Stimulated activated CD4-positive, alpha-beta T cell treated with anti-CD3 and anti-CD28 coated beads, Interleukin-4, amount 100 ng/mL, for 48 hours (primary cell): ENCODE measurements around the gene BICC1.
"Not testable (repeated sequence)": the region's sequence is repeated elsewhere in the genome, so short reads cannot be mapped to it uniquely, and the experiment has no call there.

Experiments used
- DNase-seq, 2 donors: peaks; one replicate each; pipeline ENCODE4 v3.0.0-alpha.2; 2020; ENCODE audit warnings: low read depth in 2 of 2

The BICC1 gene

DNA sequence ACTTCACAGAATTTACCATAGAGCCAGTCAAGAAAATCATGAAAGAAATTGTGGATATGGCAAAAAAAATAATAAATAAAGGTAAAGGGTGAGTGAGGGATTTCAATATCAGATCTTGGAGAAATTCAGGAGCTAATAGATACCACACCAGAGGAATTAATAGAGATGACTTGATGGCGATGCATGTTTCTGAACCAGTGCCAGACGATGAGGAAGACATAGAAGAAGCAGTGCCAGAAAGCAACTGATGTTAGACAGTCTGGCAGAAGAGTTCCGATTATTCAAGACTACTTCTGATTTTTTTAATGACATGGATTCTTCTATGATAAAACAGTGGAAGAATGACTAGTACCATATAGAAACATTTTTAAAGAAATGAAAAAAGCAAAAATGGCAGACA, 314.7 kb downstream of the BICC1 start:
- DNase-seq = no peak

DNA sequence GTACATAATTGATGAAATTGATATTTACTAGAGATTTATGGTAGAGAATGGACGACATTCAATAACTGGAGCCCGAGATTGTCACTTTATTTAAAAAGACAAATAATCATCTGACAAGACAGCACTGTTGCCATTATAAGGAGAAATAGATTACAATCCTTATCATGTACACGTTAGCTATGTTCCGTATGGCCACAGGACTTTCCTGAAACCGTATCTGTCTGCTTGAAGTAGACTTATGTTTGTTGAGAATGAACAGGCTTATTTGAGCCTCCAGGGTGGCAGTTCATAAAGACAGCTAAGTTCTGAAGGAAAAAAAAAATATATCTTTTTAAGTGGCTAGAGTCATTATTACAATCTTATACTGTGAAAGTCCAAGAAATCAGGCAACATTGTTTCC, 317.2 kb downstream of the BICC1 start:
- DNase-seq = no peak

DNA sequence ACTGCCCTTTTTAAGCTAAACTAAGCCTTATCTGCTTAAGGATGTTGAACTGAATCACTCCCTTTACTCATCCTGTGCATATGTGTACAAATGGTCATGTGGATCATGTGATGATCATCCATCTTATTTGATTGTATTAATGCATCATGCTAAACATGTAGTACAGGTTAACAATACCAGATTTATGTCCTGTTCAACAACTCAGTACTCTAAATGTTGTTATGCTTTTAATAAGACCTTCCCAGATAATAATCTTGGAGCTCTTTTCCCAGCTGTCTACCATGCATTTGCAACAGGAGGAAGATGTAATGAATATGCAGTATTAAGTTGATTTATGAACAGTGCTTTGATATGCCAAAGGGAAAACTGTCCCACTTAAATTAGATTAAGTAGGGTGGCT, 318.0 kb downstream of the BICC1 start:
- no peak for DNase-seq

DNA sequence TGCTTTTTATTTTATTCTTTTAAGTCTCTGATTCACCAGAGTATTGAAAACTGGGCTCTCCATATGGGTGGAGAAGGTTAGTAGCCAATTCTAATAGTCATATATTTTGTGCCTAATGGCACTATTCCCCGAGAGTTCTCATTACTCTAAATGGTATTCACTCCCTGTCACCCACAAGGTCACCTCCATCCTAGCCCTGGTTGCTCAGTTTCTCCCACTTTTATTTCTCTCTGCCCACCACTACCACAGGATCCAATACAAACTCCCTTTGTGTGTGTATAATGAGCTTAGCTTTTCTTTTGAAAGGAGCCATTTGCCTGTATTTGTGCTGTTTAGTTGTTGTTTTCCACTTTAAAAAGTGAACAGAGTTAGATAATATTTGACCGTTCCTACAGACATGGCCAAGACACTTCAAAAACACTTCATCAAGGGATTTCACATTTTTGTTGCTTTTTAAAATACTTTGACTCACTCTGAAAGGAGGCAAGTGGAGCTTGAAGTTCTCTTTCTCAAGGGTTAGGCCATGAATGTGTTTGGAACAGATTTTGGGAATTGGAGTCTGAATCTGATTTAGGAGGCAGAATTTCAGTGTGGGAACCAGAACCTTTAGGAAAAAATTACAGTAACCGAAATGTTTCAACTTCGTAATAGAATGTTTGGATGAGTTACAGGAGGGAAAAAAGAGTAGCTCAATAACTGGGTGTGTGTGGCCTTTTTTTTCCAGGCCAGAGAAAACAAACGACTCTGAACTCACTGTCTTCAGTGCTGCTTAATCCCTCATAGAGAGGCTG, 321.3 kb downstream of the BICC1 start:
- DNase-seq = no peak

DNA sequence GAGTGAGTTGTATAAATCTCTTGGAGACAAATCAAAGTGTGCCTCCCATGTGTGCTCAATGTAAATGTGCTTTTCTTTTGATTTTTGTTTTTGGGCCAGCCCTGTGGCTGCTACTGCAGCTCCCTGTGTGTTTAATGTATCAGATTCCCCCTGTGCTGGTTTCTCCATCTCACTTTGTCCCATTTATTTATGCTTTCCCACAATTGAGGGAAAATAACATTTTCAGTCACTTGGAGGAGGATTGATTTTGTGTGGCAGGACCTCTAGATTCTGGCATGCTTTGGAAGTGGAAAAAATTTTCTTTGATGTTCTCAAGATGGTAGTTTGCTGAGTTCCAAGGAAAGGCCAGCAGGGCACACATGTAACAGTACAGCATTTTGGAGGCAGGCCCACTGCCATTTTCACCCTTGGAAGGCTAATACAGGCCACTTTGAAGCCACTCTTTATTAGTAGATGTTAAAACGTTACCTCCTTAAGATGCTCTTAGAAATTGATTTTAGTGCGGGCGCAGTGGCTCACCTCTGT, 323.6 kb downstream of the BICC1 start:
- no peak for DNase-seq

DNA sequence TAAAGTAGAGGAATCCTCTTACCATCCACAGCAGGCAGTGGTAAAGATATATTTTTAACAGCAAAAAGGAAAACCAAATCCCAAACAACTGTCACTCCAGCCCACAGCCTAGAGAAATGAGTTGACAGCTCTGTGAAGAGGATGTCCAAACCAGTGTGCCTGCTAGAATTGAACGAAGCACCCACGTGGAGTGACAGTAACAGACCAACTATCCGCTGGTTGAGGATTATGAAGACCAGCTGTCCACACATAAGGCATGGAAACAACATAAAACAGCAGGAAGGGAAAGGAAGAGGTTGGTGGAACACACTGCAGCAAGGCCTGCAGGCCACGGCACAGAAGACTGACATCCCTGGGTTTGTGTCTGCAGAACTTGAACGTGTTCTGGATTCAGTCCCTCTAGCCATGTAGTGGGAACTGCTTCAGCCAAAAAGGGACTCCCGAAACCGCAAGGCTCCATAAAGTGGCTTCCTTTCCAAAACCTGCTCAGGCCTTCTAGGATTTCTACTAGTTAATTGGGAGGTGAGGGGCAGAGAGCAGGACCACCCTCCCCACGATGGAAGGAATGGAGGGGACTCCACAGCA, 324.4 kb downstream of the BICC1 start:
- no peak for DNase-seq

DNA sequence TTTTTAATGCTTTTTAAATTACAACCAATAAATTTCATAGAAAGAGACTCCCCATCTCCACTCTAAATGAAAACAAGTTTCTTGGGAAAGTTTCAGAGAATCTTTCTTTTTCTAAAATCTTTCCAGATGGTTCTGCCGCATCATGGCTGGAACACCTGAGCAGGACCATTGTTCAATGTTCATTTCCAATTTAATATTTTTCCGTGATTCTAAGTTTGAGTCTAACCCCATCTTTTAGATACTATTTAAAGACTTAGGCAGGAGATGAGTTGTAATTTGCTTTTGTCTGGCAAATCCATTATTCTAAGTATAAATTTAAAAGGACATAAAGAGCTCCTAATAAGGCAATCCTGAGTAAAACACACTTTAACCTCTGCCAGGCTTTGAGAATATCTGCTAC, 325.2 kb downstream of the BICC1 start:
- DNase-seq = no peak

DNA sequence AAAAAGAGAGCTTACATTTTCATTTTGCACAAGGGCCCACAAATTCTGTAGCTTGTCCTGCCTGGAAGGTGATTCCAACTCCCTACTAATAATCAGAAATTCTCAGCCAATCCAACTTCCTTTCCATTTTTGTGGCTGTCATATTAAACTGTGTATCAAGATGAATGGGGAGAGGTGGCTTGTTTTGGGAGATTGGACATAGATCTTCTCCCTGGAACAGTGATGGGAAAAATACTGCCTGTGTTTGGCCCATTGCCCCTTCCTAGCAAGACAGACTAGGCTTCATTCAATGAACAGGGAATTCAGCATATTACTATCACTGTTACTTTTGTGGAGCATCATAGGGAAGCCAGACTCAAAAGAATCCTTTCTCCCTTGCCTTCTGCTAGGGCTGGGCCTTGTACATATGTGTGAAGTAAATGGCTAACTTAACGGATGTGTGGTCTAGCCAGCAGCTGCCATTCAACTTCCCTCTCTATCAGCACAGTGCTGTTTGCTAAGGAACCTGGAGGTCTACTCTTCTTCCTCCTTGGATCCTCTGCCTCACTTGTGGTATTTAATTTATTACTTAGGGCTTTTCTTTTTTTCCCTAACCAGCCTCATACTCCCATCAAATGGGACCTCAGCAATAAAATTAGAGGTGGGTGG, 326.0 kb downstream of the BICC1 start:
- no peak for DNase-seq

DNA sequence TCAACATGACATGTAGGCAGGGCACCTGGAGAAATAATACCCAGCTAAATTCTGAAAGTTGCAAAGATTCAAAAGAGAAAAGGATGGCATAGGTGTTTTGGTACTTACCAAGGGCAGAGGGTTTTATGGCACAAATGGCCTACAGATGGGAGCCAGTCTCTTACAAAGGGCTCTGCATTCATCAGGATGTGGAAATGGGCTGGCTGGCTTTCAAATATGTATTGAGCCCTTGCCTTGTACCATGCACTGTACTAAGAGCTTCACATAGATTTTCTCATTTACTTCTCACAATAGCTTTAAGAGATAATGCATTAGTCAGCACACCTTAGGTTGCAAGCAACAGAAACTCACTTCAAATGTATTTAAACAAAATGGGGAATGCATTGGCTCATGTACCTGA, 327.1 kb downstream of the BICC1 start:
- no peak for DNase-seq

DNA sequence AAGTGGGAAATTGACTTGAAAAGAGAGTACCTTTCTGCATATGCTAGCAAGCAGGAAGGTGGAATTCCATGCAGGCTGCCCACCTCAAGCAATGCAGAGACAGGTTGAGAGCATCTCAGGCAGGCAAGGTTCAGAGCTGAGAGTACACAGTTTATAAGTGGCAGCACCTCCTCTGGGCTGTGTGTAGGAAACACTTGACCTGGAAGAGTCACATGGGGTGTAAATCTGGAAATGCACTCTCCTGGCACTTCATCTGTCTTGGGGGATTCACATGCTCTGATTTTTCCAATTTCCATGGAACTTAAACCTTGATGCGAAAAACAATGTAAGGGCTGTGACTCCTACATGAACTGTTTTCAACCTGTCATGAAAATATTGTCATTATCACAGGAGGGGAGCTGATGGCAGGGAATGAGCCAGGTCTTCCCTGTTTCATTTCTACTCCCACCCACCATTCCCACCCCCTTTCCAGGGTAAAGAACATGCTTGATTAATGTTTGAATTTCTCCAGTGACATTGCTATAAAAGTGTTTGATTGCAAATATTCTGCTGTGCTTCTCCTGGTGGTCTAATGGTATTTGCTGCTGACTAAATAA, 328.3 kb downstream of the BICC1 start:
- no peak for DNase-seq

DNA sequence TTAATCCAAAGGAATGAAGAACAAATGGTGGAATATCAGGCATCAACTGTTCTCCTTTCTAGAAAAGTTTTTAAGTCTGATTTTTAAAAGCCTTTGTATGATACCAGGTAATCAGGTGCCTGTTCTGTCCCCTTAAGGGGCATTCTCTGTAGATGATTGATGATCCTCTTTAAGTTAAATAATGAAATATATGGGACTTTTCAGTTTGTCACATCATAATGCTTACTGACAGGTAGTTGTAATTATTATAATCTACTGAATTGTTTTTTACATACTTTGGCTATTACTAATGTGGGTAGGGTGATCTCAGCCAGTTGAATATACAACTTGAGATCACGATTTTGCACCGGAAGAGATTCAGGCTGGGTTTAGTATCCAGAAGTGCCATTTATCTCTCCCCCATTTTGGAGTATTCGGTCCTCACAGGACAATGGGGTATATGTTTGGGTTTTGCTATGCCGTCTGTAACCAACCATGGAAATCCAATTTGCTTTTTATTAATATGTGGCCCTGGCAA, 330.2 kb downstream of the BICC1 start:
- DNase-seq = no peak

DNA sequence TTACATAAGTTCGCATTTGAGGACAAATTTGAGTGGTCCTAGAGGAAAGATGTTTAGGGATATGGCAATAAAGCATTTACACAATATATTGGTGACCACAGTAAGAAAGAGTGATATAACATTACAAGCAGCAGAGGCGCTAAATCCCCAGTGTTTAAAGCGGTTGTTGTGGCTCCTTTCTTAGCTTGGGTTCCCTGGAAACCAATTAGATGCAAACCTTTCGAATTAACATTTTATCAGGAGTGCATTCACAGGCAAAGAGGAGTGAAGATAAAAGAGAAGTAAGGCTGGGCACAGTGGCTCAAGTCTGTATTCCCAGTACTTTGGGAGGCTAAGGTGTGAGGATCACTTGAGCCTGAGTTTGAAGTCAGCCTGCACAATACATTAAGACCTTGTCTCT, 331.1 kb downstream of the BICC1 start:
- no peak for DNase-seq

DNA sequence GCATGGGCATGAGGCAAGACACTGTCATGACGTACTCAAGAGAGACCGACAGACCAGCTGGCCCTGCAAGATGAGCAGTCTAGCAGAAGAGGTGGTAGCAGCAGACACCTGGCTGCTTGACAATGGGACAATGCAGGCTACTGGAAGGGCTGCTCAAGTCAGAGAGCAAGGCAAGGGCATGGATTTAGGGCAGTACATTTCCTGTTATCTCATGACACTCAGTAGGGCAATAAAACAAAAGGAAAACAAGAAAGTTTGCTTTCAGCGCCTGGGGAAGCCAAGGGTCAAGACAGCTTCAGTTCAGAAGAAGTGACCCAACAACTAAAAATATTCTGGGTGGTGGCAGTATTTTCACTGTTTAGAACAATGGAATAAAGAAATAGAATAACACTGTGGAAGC, 332.0 kb downstream of the BICC1 start:
- no peak for DNase-seq

DNA sequence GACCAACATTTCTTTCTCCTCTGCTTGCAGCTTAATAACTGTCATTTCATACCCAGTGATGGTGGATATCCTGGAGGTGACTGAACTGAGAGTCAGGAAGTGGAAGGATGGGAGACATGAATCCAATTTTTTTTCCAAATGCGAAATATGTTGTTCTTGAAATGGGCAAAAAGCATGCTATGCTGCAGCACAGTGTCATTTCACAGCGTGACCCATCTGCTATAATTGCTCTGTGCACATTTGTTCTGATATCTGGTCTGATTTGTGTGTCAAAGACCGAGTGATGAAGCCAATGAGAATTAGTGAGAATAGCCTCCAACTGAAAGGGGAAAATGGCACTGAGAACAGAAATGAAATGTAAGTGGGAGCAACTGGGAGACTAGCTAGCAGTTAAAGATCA, 334.2 kb downstream of the BICC1 start:
- no peak for DNase-seq

DNA sequence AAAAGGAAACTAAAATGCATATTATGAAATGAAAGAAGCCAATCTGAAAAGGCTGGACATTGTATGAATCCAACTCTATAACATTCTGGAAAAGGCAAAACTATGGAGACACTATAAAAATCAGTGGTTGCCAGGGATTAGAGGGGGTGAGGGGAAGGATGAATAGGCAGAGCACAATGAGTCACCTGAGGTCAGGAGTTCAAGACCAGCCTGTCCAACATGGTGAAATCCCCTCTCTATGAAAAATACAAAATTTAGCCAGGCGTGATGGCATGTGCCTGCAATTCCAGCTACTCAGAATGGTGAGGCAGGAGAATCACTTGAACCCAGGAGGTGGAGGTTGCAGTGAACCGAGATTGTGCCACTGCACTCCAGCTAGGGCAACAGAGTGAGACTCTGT, 338.9 kb downstream of the BICC1 start:
- no peak for DNase-seq

DNA sequence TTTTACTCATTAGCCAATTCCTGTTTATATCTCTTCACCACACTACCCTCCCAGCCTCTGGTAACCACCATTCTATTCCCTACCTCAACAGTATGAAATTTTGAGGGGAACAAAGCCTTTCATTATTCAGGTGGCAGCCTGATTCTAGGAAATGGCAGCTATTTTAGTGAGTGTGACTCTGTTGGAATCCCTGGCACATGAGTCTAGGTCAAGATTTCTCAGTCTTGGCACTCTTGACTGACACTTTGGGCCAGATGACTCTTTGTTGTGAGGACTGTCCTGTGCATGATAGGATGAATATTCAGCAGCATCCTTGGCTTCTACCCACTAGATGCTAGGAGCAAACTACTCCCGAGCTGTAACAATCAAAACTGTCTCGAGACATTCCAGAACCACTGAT, 341.0 kb downstream of the BICC1 start:
- DNase-seq = no peak

DNA sequence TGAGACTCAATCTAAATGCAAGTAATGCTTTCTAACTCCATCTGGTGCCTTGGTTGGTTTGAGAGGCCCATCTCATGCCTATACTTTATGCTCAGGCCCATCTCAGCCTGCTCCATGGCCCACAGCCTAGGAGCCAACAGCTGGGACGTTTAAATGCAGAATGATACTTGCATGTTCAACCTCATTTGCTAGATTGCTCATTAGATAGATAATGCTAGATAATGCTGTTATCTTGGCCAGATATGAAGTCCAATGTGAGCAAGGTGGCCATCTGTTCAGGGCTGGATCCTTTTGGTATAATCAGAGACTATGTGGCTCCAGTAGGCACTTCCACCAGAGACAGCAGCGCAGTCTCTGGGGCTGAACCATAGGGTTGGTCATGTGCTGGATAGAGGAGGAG, 342.1 kb downstream of the BICC1 start:
- no peak for DNase-seq

DNA sequence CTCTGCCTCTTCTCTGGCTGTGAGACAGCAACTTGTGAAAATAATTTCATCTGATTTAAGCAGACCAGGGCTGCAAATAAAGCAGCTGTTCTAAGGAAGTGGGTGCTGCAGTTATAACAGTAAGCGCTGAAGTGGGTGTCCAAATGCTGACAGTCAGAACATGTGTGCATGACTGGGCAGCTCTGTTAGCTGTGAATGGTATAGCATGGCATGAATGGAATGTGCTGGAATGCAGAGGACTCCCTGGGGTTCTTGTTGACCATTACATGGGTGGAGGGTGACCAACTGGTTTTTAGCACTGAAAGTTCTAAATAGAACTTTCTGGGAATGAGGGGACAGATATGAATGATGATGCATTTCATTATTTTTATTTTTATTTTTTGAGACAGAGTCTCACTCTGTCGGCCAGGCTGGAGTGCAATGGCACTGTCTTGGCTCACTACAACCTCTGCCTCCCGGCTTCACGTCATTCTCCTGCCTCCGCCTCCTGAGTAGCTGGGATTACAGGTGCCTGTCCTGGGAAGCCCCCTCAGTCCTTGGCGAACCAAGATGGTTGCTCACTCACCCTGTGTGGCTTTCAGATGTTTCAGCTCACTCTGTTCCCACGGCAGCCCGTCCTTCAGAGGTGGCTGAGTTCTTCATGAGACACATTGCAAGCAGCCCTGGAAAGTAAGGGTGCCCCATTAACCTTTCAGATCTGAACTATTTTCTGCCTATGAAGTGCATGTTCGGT, 344.0 kb downstream of the BICC1 start:
- no peak for DNase-seq

DNA sequence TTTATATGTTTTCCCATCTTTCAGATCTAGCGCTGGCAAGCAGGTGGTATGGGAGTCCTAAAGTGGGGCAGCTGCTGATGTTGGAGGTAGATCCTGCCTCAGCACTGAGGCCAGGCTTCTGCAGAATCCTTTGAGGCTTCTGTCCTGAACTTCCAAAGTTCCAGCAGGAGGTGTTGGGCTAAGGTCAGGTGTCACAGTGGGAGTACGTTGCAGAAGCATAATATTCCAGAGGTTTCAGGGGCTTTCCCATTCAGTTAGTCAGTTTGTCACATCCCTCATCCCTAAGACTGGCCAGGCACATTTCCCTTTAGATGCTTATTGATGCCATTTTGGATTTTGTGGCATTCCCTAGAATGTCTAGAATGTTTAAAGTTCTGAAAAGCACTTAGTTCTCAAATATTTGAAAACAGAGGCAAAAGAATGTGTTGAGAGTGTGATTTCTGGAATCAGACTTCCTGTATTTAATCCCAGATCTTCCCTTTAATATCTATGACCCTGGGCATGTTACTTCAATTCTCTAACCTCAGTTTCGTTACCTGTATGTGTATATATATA, 344.7 kb downstream of the BICC1 start:
- DNase-seq = no peak

DNA sequence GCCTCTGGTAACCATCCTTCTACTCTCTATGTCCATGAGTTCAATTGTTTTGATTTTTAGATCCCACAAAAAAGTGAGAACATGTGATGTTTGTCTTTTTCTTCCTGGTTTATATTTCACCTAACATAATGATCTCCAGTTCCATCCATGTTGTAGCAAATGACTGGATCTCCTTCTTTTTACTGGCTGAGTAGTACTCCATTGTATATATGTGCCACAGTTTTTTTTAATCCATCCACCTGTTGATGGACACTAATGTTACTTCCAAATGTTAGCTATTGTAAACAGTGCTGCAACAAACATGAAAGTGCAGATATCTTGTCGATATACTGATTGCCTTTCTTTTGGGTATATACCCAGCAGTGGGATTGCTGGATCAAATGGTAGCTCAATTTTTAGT, 345.5 kb downstream of the BICC1 start:
- DNase-seq = not testable (repeated sequence)

DNA sequence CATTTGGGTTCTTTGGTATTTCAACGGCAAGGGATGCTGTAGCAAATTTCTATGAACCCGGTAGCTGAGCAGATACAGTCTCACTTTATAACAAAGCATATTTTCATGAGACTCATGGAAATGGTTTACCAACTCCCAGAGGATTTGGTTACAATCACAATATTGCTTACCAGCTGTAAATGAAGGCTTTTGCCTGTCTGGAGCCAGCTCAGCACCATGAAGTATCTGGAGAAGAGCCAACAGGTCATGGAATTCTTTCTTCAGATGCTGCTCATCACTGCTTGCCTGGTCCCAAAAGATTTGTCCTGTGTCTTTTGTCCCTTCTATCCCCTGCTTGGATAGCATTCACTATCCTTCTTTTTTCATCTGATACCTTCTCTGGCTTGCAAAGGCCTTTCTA, 346.9 kb downstream of the BICC1 start:
- no peak for DNase-seq
